NCI-H460 (cell line): ENCODE results near the gene RAB3GAP1. TPM values are rescaled to one million over a fixed set of nuclear protein-coding genes. Genes with fewer than 3 reads are reported as not detected.
"Not testable (repeated sequence)": the region's sequence is repeated elsewhere in the genome, so short reads cannot be mapped to it uniquely, and the experiment has no call there.

Source experiments
- DNase-seq: peaks from one replicate; pipeline ENCODE4 v3.0.0-alpha.2; 2016; ENCODE audit warnings: low read depth; ENCODE audit errors: extremely low read depth
- polyA plus RNA-seq: library from polyadenylated mRNA; depleted of rRNA; stranded (reverse); fragments of >200 nt; gene quantifications from 2 replicates; pipeline ENCODE4 v1.2.3, GENCODE V29; 2014; cell fraction: nucleus; rRNA removed
- total RNA-seq: library from RNA; depleted of rRNA; stranded (reverse); fragments of >200 nt; shearing (Covaris generic); gene quantifications from 2 replicates; pipeline ENCODE4 v1.2.3, GENCODE V29; 2014; rRNA removed

The RAB3GAP1 gene
- total RNA-seq = 52.4 and 58.8 TPM in 2 replicates
- 36.1 and 61.4 TPM in 2 replicates for polyA plus RNA-seq

DNA sequence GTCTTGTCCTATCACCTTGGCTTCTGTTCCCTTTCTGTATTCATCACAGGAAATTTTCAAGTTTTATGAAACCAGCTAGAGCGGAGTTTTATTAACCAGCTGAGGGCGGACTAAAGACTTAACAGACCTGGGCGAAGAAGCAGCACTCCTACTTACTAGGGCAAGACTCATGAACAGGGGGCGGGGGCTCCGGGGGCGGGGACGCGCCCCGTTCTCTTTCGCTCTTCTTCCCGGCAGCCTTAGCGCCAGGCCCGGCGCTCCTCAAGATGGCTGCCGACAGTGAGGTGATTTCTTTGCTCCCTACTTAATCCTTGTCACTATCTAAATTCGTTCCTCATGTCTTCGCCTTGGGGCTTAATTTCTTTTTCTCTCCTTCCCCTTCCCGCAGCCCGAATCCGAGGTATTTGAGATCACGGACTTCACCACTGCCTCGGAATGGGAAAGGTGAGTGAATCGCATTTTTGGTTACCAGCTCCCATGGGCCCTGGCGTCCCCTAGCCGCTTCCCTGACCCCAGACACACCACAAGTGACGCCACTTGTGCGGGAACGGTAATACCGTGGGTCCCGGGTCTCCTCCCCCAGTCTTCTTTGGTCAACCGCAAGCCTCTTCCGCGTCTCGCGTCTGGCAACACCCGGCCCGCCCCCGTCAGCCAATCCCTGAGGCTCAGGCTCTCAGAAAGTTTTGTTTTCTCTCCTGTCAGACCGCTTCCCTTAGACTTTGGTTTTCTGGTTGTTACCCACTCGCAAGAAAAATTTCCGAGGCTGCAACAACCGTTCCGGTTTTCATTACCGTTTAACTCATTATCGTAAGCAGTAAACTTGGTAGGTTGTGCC is at the start of gene RAB3GAP1:
TSS of gene RAB3GAP1 (plus strand) at position 251 of the 835 bp plus-strand sequence. CDS start at position 267, 16 bp downstream.
- DNase-seq = peak; percentile 72

DNA sequence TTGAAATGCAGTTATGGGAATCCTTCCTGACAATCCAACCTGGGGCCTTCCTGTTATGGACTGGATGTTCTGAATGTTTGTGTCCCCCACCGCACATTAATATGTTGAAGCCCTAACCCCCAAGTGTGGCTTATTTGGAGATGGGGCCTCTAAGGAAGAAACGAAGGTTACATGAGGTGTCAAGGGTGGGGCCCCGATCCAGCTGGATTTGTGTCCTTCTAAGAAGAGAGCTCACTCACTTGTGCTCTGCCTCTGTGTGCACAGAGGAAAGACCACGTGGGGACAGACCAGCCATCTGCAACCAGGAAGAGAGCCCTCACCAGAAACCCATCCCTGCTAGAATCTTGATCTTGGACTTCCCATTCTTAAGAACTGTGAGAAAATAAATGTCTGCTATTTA is 49.3 kb upstream of the RAB3GAP1 start:
- DNase-seq = no peak

DNA sequence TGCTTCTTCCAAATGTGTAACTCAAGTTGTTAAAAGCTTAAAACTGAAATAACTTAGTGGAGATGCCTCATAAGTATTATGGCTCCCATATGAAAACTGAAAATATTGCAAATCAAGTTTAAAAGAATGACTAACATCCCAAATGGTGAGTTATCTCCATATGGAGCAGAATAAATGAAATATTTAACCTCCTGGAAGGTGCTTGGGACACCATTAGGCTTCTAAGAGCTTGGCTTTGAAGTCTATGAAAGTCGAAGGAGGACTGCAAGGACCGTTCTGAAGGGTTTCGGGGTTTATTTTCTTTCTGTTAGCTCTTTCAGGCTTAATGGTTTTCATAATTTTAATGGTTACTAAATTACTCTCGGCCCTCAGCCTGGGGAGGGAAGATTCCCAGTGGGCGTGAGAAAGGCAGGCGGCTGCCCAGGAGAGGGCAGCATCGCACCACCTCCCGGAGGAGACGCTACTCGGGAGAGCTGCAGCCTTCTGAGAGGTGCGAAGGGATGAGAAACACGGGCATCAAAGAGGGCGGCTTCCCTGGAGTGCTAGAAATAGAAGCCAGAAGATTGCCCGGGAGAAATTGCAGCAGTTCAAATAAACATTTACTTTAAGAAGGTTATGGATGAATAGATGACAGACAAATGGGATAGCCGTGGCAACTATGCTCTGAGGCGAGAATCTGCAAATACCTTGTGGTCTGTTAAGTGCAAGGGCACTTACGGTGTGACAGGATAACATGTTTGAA is 47.9 kb upstream of the RAB3GAP1 start:
- peak; percentile 62 for DNase-seq

DNA sequence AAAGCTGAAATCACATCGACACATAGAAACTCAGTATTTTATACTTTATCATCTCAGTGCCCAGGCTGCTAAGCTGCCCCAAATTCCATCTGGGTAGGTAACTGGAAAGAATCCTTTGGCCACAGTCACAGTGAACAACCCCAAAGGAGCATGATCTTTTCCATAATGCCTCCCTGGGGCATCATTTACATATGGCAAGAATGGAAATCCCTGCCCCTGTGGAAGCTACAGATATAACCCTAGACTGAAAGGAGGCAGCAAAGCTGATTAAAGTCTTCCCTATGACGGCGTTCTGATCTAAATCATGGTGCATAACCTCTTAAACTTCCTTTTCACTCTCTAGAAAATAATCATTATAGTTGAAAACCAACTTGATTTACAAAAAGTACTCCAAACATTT is 46.3 kb upstream of the RAB3GAP1 start:
- DNase-seq = no peak

DNA sequence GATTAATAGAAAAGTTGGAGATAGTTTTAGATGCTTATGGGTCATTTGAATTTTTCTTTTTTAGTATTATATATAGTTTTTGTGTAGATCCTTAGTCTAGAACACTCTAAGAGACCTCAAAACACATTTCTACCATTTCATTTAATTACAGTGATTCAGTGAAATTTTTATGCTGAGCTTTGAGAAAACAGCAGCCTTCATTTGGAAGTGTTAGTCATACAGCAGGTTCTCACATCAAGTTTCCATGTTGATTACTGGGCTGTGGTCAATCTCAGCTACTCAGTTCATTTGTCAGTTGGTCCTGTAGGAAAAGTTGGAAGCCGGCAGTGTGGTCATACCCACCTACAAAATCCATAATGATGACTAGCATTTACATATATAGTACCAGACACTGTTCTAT is 42.8 kb upstream of the RAB3GAP1 start:
- no peak for DNase-seq

DNA sequence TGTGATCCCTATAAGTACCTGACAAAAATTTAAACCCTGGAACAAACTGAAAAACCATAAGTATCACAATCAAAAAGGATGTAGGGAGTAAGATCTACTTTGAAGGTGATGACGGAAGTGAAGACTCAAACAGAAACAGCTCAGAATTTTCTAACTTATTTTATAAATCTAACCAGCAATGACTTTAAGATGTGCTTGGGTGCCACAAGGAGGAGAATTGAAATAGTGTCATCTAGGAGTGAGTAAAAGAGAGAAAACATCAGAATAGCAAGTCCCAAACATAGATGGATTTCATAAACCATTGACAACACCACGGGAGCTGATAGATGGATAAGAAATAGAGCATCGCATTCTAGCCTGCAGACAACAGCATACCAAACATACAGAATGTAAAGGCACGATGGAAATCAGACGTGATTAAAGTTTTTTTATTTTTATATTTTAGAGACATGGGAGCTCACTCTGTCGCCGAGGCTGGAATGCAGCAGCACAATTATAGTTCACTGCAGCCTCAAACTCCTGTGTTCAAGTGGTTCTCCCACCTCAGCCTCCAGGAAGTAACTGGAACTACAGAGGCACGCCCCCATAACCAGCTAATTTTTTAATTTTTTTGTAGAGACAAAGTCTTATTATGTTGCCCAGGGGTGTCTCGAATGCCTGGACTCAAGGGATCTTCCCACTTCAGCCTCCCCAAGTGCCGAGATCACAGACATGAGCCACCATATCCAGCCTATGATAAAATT is 41.7 kb upstream of the RAB3GAP1 start:
- DNase-seq = no peak

DNA sequence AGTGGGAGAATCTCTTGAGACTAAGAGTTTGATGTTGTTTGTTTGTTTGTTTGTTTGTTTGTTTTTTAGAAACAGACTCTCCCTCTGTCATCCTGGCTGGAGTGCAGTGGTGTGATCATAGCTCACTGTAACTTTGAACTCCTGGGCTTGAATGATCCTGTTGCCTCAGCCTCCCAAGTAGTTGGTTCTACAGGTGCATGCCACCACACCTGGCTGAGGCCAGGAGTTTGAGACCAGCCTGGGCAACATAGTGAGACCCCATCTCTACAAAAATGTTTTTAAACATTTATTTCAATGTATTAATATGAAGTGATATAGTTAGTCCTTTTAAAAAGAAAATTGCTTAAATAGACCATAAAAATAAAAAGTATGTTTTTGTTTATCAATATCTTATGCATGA is 40.5 kb upstream of the RAB3GAP1 start:
- DNase-seq = no peak

DNA sequence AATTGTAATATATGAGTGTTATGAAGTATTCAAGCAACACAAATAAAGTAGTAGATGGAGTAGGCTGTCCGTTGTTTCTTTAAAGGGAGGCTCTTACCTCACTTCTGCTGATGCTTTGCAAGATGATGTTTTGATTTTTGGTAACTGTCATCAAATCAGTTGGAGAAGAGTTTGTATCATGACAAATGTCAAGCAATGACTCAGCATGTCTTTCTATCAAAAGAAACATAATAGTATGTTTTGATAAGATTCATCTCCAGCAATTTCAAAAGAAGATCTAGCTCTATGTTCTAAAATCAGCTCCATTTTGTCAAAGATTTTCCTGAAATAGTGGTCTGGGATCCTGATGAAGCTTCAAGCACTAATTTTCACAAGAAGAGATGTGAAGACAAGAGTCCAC is 30.5 kb upstream of the RAB3GAP1 start:
- DNase-seq = no peak

DNA sequence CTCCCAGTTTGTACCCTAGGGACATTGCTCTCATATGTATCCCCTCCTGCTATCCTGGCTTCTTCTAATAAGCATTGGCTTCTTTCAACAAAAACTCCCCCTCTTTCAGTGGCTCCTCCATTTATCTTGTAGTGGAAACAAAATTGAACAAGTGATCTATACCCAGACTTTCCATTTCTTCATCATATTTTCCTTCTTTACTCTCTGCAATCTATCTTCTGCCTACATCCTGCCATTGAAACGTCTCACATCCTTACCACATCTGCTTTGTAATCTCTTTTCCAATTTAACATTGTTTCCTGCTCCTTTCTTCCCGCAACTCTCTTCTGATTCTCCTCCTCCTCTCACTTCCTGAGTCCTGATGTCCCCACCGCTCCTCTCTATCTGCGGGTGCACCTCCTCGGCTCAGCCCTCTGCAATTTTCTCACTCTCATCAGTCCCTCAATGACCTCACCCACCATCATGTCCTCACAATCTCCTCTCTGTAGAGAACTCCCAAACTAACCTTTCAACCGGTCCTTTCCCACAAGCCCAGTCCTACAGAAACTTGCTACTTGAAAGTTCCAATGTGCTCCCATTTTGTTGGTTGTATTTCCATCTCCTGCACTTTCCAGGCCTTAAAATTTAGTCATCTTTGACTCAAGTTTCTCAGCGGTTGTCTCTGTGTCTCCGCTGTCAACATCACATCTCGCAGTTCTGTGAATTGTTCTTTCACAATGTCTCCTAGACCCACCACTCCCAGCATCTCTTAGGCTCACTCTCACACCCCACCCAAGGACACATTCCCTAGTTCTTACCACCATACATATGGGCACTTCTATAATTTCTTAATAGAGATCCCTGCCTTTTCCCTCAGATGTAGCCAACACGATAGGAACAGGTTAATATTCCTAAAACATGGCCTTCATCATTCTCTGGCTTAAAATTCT is 28.9 kb upstream of the RAB3GAP1 start:
- no peak for DNase-seq

DNA sequence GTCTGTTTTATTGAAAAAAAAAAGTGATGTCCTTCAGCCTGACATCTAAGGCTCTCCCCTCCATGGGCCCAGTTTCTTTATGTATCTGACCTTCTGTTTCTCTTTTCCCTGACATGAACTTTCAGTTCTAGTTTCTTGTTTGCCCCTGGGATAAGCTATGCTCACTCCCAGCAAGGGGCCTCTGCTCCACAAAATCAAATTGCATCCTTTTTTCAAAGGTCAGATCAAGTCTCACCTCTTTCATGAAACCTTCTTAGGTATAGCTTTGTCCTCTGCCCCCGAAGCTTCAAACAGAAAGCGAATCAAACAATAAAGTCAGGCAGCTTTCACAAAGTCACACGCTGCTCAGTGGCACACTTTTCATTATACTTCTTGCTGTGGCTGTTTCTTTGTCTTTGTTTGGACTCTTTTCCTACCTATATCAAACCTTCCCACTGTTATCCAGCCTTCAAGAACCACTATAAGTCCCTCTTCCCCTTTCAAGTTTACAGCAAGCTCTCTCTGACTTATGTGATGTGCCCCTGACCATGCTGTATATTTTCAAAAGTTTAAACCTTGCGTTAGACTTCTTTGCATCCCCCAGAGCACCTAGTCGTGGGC is 28.1 kb upstream of the RAB3GAP1 start:
- no peak for DNase-seq

DNA sequence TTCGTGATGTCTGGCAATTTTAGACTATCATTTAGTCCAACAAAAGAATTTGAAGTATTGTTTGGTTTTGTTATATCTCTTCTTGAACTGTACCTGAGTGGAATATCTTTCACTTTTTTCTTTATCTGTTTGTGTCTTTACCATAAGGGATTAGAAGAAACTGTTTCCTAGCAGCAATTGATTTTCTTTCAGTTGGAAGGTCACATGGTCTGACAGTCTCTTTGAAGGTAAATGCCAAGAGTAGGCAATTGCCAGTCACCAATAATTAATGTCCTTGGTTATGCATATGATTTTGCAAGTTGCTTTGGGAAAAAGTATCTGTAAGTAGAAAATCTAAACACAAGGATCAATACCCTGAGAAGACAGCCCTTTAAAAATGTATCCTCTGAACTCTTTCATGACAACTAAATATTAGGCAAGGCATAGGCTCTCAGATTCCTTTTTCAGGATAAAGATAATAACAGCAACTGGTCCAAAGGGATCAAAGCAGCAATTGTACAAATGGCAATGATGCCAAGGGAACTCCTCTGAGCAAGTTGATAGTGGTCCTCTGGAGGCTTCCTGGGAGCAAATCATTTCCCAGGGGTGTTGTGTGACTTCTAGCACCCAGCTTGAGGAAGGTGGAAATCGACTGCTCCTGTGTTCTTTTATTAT is 22.5 kb upstream of the RAB3GAP1 start:
- DNase-seq = no peak

DNA sequence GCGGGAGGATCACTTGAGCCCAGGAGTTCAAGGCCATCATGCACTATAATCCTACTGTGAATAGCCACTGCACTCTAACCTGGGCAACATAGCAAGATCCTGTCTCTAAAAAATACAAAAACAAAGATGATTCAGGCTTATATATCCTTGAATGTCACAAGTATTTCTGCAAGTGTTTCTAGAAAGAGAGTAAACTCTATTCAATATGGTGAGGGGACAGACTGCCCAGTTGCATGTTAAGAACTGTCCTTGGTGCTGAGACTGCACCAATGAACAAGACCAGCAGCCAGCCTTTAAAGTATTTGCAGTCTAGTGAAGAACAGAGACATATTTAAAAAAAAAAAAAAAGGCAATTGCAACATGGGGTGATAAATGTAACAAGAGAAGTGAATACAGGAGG is 21.3 kb upstream of the RAB3GAP1 start:
- DNase-seq = peak; percentile 31

DNA sequence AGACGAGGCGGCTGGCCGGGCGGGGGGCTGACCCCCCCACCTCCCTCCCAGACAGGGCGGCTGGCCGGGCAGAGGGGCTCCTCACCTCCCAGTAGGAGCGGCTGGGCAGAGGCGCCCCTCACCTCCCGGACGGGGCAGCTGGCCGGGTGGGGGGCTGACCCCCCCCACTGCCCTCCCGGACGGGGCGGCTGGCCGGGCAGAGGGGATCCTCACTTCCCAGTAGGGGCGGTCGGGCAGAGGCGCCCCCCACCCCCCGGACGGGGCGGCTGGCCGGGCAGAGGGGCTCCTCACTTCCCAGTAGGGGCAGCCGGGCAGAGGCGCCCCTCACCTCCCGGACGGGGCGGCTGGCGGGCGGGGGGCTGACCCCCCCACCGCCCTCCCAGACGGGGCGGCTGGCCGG is 18.9 kb upstream of the RAB3GAP1 start:
- not testable (repeated sequence) for DNase-seq

DNA sequence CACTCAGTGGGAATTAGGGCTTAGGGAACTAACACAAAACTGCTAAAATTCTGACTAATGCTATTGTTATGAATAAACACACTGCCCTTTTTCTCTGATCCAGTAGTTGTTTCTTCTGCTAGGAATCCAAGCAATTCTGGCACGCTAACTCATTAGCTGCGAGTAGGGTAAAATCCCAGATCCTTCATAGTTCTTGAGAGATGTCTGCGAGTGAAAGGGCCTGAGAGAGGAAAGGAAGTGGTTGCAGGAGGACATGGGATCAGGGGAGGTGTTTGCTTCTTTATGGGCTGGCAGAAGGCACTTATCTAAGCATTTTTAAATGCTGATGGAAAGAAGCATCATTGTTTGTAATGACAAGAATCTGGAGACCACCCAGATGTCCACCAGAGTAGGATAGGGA is 14.3 kb upstream of the RAB3GAP1 start:
- peak; percentile 19 for DNase-seq

DNA sequence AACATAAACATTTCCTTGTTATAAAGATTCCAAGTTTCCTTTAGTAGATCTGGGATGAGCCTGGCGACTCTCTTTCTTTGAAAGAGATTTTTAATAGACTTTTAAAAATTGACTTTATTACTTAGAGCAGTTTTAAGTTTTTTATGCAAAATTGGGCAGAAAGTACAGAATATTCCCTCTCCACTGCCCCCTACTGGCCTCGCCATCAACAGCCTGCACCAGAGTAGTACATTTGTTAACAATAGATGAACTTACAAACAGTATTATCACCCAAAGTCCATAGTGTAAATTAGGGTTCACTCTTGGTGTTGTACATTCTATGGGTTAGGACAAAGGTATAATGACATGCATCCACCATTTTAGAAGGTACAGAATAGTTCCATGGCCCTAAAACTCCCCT is 8.7 kb upstream of the RAB3GAP1 start:
- no peak for DNase-seq

DNA sequence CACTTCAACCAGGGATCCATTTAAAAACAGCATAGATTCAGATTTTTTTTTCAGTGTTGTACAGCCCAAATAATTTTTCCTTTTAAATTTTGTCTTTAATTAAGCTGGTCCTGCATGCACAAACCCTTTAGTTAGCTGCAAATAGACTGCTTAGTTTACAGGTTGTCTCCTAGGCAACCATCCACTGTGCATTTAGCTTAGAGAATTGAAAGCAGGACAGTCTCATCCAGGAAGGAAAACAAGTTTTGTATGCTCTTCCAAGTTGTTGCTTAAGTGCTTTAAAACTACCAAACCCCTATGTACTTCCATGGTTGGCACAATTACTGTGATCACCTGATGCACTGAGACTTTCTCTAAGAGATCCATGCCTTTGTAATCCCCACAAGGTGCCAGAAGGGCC is 4.8 kb upstream of the RAB3GAP1 start, which contains the start of gene MAP3K19:
TSS of gene MAP3K19 (minus strand) at position 148 of the 400 bp plus-strand sequence. CDS start 22,800 bp downstream, outside the sequence.
- DNase-seq = no peak

DNA sequence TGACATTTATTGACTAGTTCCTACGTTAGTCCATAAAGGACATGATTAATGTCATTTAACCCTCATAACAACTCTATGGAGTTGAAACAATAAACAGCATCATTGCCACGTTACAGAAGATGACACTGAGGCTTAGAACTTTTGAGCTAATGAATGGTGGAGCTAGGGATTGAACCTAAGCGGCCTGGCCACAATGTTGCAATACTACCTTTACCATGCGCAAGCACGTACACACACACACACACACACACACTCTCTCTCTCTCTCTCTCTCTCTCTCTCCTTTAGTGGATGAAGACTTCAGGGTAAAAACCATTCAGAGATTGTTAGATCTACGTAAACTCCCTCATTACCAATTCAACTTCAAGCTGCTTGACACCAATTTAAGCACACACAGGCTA is 4.0 kb upstream of the RAB3GAP1 start:
- DNase-seq = no peak

DNA sequence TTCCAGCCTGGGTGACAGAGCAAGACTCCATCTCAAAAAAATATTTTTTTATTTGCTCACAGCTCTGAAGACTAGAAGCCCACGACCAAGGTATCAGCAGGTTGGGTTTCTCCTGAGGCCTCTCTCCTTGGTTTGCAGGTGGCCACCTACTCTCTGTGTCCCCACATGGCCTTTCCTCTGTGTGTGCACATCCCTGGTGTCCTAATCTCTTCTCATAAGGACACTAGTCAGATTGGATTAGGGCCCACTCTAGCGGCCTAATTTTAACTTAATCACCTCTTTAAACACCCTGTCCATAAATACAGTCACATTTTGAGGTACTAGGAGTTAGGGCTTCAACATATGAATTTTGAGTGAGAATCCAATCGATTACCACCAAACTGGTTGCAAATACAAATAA is 2.0 kb upstream of the RAB3GAP1 start:
- no peak for DNase-seq

DNA sequence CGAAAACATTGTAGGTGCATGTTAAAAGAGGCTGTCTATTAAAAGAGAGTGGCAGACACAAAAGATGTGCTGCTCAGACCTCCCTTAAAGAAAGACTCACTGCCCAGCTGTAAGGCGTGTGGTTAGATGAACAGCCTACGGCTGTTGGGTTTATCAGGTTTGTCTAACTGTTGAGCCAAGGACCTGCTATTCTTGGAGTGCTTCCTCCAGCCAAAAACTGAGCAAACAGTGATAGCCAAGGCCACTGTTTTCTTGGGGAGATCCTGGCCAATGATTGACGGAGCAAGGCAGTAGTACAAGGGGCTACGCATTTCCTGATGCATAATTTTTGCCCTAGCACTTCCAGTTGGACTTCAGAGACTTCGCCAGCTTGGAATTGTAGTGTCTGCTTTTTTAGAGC is 1.4 kb upstream of the RAB3GAP1 start:
- no peak for DNase-seq
